DND-41 (cell line): Measurements from ENCODE around the gene ABLIM2.

Source experiments
- ATAC-seq: fragments of 200-7000 bp; cut with Tn5 transposase; 3 replicates; pipeline ENCODE4 v1.9.1; 2021; ENCODE audit warnings: low read depth; ENCODE audit not compliant: insufficient read depth
- DNase-seq: peaks from one replicate; pipeline ENCODE4 v3.0.0-alpha.2; 2020
- H2AFZ ChIP-seq: 2 replicates; pipeline ENCODE4 v1.6.0; 2012; ENCODE audit warnings: low read depth, low read length
- H3K27ac ChIP-seq: 2 replicates; pipeline ENCODE4 v1.5.1; 2012; ENCODE audit warnings: low read length, inconsistent platforms
- H3K27me3 ChIP-seq: fragments of 200-600 bp; sonication (generic); 2 replicates; pipeline ENCODE4 v1.6.0; 2012; ENCODE audit warnings: low read length, mild to moderate bottlenecking, inconsistent platforms; ENCODE audit not compliant: insufficient read depth, poor library complexity
- H3K36me3 ChIP-seq: 2 replicates; pipeline ENCODE4 v1.5.1; 2012; ENCODE audit warnings: low read length, inconsistent platforms; ENCODE audit not compliant: insufficient read depth
- H3K4me1 ChIP-seq: 2 replicates; pipeline ENCODE4 v1.5.1; 2012; ENCODE audit warnings: mild to moderate bottlenecking, low read length; ENCODE audit not compliant: insufficient read depth
- H3K4me2 ChIP-seq: 2 replicates; pipeline ENCODE4 v1.6.0; 2012; ENCODE audit warnings: mild to moderate bottlenecking, moderate library complexity, low read length, inconsistent platforms; ENCODE audit not compliant: insufficient read depth
- H3K4me3 ChIP-seq, 2 experiments: fragments of 200-600 bp in 1 of 2; shearing (Covaris generic) in 1 of 2; 2 replicates each; pipeline ENCODE4 v1.5.1; 2012 to 2016; ENCODE audit warnings: inconsistent platforms in 2 of 2, low read length in 2 of 2, mild to moderate bottlenecking in 2 of 2, low read depth in 1 of 2, moderate library complexity in 1 of 2
- H3K79me2 ChIP-seq: 2 replicates; pipeline ENCODE4 v1.6.0; 2012; ENCODE audit warnings: low read length, inconsistent platforms; ENCODE audit not compliant: insufficient read depth
- H3K9ac ChIP-seq: 2 replicates; pipeline ENCODE4 v1.6.0; 2012; ENCODE audit warnings: low read depth, mild to moderate bottlenecking, inconsistent platforms, low read length, moderate library complexity
- H3K9me3 ChIP-seq: 2 replicates; pipeline ENCODE4 v1.5.1; 2012; ENCODE audit warnings: low read length, moderate library complexity, mild to moderate bottlenecking, inconsistent platforms; ENCODE audit not compliant: insufficient read depth, severe bottlenecking
- H4K20me1 ChIP-seq: 2 replicates; pipeline ENCODE4 v1.6.0; 2012; ENCODE audit warnings: low read length; ENCODE audit not compliant: insufficient read depth
- CTCF ChIP-seq: IDR thresholded peaks from 2 replicates; pipeline ENCODE4 v1.5.1; 2012; ENCODE audit warnings: borderline replicate concordance, low read length, moderate library complexity, mild to moderate bottlenecking; ENCODE audit not compliant: poor library complexity, severe bottlenecking; ENCODE audit errors: extremely low read depth
- EZH2 ChIP-seq: IDR thresholded peaks from 3 replicates; pipeline ENCODE4 v1.6.1; 2012; ENCODE audit warnings: borderline replicate concordance, low read depth, mild to moderate bottlenecking, moderate library complexity, low read length, inconsistent platforms; ENCODE audit not compliant: severe bottlenecking

ABLIM2 gene

GRCh38 chr4:8098506-8098905 is 60.1 kb downstream of the ABLIM2 start:
- H3K27ac ChIP-seq = no peak overlapping the region
- no peaks in the 10 kb centered on the region for H3K27me3 ChIP-seq
- H3K4me1 ChIP-seq = no peaks in the 10 kb centered on the region
- H3K9me3 ChIP-seq = peaks cover 2% of the 10 kb centered on the region
- H2AFZ ChIP-seq = no peak overlapping the region
- H3K4me2 ChIP-seq = no peak overlapping the region
- no peak overlapping the region for H3K9ac ChIP-seq
- no peak for TF ChIP-seq CTCF
- no peak for TF ChIP-seq EZH2
- H3K79me2 ChIP-seq = no peaks in the 10 kb centered on the region
- ATAC-seq (no peak), DNase-seq (no peak)
- no peak overlapping the region for H3K4me3 ChIP-seq
- H4K20me1 ChIP-seq = 0 out of 2 replicates have a peak, but pooled peaks cover 7% of the 10 kb centered on the region
- no peaks in the 10 kb centered on the region for H3K36me3 ChIP-seq

GRCh38 chr4:8097721-8098345 is 60.8 kb downstream of the ABLIM2 start:
- no peak overlapping the region for H2AFZ ChIP-seq
- no peaks in the 10 kb centered on the region for H3K27me3 ChIP-seq
- H4K20me1 ChIP-seq = 0 out of 2 replicates have a peak, but pooled peaks cover 3% of the 10 kb centered on the region
- H3K4me2 ChIP-seq = no peak overlapping the region
- H3K9me3 ChIP-seq = peaks cover 5% of the 10 kb centered on the region
- H3K4me3 ChIP-seq = no peak overlapping the region
- H3K4me1 ChIP-seq = no peaks in the 10 kb centered on the region
- no peak for ATAC-seq
- H3K79me2 ChIP-seq = no peaks in the 10 kb centered on the region
- no peak overlapping the region for H3K9ac ChIP-seq
- TF ChIP-seq CTCF (no peak), EZH2 (no peak)
- no peak for DNase-seq
- no peaks in the 10 kb centered on the region for H3K36me3 ChIP-seq
- H3K27ac ChIP-seq = no peak overlapping the region

- Histone ChIP-seq H3K4me1 (no peaks in the 10 kb centered on the region), H3K27ac (no peak overlapping the region), H3K36me3 (no peaks in the 10 kb centered on the region), H3K27me3 (no peaks in the 10 kb centered on the region), H3K4me3 (no peak overlapping the region), H3K9me3 (peaks cover 5% of the 10 kb centered on the region), H3K79me2 (no peaks in the 10 kb centered on the region), H3K9ac (no peak overlapping the region), H3K4me2 (no peak overlapping the region), H2AFZ (no peak overlapping the region), H4K20me1 (0 out of 2 replicates have a peak, but pooled peaks cover 3% of the 10 kb centered on the region)
- no peak for ATAC-seq
- no peak for TF ChIP-seq EZH2
- no peak for TF ChIP-seq CTCF
- DNase-seq = no peak
Observed at GRCh38 chr4:8097141-8097541, 61.5 kb downstream of the ABLIM2 start.

GRCh38 chr4:8096690-8097061 is 61.9 kb downstream of the ABLIM2 start:
- ATAC-seq (no peak), DNase-seq (no peak)
- no peaks in the 10 kb centered on the region for H3K79me2 ChIP-seq
- no peaks in the 10 kb centered on the region for H3K4me1 ChIP-seq
- no peaks in the 10 kb centered on the region for H3K36me3 ChIP-seq
- H2AFZ ChIP-seq = no peak overlapping the region
- no peak overlapping the region for H3K4me3 ChIP-seq
- no peak overlapping the region for H3K4me2 ChIP-seq
- TF ChIP-seq EZH2 (no peak), CTCF (no peak)
- H3K27ac ChIP-seq = no peak overlapping the region
- no peak overlapping the region for H3K9ac ChIP-seq
- no peaks in the 10 kb centered on the region for H4K20me1 ChIP-seq
- H3K27me3 ChIP-seq = no peaks in the 10 kb centered on the region
- H3K9me3 ChIP-seq = peaks cover 5% of the 10 kb centered on the region
